Measurements from ENCODE around the gene DIP2C.
"Not testable (repeated sequence)": the region's sequence is repeated elsewhere in the genome, so short reads cannot be mapped to it uniquely, and the experiment has no call there.

Gene DIP2C

DNA sequence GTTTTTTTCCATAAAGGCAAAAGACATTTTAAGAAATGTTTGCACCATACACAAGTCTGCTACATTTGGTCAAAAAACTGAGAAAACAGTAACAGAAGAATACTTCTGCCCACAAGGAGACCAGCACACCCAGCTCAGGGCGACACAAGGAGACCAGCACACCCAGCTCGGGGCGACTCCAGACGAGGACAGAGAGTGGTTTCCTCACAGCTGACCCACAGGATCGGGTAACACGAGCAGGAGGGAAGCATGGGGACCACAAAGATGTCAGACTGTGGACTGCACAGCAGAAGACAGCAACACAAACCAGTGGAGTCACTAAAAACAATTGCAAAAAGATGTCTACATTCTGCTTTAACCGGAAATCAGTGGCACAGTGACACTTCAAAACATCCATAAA is 237.6 kb downstream of the DIP2C start:
- no peak for DNase-seq (ENCODE audit: low read depth in 2 of 2)

DNA sequence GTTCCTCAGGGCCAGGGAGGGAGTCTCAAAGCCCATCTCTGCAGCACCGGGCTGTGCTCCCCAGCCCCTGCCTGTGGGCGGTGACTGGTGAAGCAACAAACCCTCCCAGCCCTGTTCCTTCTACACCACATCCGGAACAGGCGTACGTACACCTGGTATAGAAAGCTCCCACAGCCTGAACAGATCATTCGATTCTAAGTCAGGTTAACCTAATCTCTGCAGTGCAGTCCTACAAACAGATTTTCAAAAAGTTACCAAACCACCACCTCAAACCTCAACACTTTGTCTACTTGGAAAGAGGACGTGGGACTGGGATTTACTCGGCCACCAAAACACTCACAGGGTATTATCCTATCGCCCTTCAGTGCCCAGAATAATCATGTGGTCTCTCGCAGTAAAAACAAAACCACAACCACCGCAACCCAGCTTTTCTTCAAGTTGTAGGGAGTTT is 238.4 kb downstream of the DIP2C start:
- peak; percentile 17 to 36 for DNase-seq (ENCODE audit: low read depth in 2 of 2)

DNA sequence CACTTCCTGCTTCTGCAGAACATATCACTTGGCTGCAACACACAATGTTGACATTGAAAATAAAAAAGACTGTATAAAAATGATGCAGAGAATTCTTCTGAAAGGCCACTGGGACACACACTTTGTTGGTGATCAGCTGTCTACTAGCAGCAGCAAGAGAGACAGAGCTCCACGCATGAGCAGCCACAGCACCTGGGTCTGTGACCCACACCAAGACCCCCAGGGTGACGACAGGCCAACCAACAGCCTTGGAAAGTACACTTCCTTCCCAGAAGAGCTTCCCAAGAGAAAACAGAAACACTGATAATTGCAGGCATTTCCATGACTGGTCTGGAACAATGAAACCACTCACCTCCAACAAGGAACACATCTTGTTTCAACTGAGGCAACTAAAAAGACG is 239.0 kb downstream of the DIP2C start:
- no peak for DNase-seq (ENCODE audit: low read depth in 2 of 2)

DNA sequence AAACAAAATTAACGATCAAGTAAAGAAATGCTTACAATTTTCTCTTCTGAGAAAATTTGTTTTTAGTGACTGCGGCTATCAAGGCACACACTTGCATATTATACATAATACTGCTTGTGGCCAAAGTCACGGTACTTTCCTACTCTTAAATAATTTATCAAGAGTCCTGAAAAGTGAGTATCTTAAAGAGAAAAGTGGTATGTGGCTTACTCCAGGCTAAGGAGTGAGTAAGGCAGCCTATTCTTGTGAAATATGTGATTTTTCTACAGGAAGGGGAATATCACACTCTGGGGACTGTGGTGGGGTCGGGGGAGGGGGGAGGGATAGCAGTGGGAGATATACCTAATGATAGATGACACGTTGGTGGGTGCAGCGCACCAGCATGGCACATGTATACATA is 240.1 kb downstream of the DIP2C start:
- not testable (repeated sequence) for DNase-seq (ENCODE audit: low read depth in 2 of 2)

DNA sequence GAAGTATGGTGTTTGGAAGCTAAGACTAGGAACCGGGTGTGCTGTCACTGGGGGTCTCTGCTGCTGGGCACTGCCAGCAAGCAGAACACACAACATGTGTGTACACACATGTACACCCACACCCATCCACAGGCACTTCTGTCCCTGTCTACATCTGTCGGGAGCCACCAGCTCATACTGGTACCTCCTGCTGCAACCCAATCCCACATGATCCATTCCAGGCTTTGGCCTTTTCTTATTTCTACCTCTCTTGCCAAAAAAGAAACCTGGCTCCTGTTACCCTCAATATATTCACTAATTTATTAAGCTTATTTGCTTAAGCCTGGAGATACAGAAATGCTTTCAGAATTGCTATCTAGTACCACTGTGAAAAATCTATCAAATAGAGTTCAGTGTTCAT is 246.0 kb downstream of the DIP2C start:
- DNase-seq (ENCODE audit: low read depth in 2 of 2) = no peak

DNA sequence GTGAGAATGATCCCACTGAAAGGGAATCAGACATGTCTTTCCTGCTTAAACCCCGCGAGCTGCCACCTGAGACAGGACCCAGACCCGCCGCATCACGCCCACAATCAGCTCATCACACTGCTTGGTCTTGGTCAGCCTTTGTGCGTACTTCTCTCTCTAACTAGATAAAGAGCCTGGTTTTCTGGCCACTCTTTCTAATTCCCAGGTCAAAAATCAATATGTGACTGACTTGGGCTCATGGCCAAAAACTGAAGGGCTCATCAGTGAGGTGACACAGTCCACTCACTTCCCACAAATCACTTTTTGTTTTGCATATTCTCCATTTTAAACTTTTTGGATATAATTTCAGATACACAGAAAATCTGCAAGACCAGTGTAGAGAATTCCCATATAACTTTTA is 247.3 kb downstream of the DIP2C start:
- DNase-seq (ENCODE audit: low read depth in 2 of 2) = no peak

DNA sequence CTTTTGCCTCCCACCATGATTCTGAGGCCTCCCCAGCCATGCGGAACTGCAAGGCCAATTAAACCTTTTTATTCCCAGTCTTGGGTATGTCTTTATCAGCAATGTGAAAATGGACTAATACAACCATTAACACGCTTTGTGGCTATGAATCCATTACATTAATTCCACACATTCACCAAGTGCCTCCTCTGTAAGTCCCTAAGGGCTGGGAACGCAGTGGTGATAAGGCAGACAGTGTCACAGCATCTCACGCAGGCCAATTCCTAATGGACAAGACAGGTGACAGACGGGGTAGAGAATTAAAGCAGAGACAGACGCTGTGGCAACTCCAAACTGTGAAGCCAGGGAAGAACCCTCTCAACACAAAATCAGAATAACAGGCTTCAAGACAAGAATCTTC is 247.8 kb downstream of the DIP2C start:
- no peak for DNase-seq (ENCODE audit: low read depth in 2 of 2)

DNA sequence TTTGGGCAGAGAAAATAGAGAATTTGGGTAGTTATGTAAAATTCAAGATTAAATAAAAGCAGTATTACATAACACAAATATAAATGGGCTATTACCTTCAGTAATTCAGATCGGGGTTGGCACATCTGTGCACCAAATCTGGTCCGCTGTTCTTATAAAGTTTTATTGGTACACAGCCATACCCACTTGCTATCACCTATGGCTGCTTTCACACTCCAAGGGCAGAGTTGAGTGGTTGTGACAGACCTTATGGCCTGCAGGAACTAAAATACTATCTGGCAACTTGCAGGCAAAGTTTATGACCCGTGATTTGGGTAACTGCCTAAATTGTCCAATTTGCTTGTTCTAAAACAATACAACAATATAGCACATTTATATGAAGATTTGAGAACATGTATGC is 249.3 kb downstream of the DIP2C start:
- DNase-seq (ENCODE audit: low read depth in 2 of 2) = no peak

DNA sequence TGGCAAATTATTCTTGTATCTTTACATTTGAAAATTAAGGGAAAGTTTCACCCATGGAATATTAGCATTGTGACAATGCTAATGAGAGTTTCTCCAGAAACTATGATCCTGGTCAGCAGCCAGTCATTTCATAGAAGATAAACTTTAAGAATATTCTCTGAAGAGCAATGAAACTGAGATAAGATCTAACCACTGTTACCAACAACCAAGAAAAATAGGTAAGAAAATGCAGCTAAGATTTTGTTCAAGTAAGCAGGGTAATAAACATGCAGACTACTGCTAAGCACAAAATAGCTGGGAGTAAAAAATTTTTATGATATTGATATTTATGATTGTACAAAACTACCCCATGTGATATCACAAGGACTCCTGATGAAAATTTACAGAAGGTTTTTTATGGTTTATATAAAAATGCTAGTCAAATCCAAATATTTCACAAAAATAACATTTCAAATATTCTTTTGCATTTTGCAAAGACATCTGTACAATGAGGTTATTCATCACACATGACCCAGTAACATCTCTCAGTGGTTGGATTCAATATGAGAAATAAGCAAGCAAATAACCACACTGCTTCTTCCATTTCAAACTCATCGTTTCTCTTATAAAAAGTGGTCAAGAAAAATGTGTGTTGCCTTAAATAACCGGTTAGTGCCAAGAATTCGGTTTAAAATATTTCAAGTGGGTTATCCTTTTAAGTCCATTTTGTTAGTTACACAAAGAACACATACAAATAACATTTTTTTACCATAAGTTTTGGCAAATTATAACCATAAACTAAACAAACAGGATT is 251.6 kb downstream of the DIP2C start:
- DNase-seq (ENCODE audit: low read depth in 2 of 2) = no peak

DNA sequence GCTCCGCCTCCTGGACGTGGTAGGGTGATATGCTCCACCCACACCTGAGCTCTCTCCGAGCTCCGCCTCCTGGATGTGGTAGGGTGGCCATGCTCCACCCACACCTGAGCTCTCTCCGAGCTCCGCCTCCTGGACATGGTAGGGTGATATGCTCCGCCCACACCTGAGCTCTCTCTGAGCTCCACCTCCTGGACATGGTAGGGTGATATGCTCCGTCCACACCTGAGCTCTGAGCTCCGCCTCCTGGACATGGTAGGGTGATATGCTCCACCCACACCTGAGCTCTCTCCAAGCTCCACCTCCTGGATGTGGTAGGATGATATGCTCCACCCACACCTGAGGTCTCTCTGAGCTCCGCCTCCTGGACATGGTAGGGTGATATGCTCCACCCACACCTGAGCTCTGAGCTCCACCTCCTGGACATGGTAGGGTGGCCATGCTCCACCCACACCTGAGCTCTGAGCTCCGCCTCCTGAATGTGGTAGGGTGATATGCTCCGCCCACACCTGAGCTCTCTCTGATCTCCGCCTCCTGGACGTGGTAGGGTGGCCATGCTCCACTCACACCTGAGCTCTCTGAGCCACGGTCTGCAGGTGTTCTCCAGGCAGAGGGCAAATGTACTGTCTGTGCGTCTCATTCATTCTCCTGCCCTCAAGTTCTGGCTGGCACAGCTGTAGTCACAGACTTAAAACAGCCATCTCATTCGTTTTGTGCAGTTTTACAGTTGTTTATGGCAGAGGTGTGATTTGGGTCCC is 252.4 kb downstream of the DIP2C start:
- no peak for DNase-seq (ENCODE audit: low read depth in 2 of 2)

DNA sequence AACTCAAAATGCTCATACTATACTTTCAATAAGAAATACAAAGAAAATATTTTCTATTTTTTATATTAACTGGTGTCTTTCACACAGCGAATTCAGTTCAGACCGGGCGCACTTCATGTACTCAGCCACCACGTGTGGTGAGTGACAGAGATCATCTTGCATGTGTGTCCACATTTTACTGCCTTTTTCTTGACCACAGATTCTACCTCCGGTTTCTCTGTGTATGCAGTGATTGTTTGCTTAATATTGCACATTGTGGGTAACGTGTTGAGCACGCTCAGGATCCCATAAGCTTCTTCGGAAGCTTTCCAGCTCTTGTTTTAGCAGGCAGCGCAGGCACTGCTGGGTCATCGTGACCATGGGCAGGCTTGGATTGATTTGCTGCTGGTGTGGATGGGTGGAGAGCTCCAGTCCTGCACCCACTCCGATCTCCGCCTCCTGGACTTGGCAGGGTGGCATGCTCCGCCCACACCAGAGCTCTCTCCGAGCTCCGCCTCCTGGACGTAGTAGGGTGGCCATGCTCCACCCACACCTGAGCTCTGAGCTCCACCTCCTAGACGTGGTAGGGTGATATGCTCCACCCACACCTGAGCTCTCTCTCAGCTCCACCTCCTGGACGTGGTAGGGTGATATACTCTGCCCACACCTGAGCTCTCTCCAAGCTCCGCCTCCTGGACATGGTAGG is 253.3 kb downstream of the DIP2C start:
- no peak for DNase-seq (ENCODE audit: low read depth in 2 of 2)

DNA sequence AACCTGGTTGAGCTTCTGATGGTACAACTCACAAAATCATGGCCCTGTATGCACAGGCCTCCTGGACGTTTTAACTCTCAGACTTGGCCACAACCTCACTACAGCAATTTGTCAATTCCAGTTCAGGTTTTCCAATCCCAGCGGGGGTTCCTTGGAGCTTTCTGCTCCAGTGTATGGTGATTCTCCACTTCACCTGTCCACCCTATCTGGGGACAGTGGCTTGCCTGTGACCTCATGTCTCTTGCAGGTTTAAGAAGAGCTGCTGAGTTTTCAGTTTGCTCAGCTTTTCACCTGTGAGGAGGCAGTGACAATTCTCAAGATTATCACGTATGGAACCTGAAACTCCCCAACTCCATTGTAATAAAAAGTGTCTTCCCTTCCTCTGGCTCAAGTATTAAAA is 254.1 kb downstream of the DIP2C start:
- no peak for DNase-seq (ENCODE audit: low read depth in 2 of 2)

DNA sequence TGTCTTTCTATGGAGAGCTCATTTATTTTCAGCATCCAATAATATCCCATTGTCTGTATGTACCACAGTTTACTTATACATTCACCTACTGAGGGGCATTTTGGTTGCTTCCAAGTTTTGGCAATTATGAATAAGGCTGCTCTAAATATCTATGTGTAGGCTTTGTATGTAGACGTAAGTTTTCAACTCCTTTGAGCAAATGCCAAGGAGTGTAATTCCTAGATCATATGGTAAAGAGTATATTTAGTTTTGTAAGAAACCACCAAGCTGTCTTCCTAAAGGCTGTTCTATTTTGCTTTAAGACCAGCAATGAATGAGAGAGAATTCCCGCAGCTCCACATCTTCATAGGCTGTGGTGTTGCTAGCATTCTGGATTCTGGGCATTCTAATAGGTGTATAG is 259.8 kb downstream of the DIP2C start:
- no peak for DNase-seq (ENCODE audit: low read depth in 2 of 2)

DNA sequence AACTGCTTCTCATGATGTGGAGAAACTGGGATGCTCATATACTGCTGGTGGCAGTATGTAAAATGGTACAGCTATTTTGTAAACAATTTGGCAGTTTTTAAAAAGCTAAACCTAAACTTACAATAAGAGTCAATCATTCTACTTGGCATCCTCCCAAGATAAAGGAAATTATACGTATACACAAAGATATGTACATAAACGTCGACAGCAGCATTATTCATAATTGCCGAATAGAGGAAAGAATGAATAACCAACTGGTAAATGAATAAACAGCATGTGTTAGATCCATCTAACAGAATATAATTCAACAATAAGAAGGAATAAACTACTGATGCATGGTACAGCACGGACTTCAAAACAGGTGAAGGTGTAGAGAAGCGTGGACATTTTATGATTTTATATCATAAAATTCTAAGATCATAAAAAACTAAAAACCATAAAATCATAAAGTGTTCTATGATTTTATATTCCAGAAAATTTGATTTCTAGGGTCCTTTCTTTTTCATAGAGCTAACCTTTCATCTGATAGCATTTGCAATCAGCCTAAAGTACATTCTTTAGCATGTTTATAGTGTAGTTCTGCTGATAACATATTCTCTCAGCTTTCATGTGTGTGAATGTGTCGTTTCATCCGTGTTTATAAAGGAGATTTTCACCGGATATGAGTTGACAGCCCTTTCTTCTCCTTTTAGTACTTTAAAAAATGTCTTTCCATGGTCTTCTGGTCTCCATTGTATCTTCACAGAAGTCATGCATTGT is 261.5 kb downstream of the DIP2C start:
- DNase-seq (ENCODE audit: low read depth in 2 of 2) = no peak

DNA sequence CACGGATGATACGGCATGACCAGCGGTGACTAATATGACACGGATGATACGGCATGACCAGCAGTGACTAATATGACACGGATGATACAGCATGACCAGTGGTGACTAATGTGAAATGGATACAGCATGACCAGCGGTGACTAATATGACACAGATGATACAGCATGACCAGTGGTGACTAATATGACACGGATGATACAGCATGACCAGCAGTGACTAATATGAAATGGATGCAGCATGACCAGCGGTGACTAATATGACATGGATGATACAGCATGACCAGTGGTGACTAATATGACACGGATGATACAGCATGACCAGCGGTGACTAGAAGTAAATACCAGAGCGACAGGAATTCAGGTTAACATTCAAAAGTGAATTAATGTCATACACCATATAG is 264.1 kb downstream of the DIP2C start:
- DNase-seq (ENCODE audit: low read depth in 2 of 2) = not testable (repeated sequence)

DNA sequence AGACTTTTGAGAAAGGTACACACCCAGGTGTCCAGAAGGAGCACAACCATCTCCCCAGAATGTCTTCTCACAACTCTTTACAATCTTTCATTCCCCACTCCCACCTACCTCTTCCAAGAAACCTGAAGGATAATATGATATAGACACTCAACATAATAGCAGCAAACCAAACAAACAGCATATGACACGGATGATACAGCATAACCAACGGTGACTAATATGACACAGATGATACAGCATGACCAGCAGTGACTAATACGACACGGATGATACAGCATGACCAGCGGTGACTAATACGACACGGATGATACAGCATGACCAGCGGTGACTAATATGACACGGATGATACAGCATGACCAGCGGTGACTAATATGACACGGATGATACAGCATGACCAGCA is 264.7 kb downstream of the DIP2C start:
- not testable (repeated sequence) for DNase-seq (ENCODE audit: low read depth in 2 of 2)

DNA sequence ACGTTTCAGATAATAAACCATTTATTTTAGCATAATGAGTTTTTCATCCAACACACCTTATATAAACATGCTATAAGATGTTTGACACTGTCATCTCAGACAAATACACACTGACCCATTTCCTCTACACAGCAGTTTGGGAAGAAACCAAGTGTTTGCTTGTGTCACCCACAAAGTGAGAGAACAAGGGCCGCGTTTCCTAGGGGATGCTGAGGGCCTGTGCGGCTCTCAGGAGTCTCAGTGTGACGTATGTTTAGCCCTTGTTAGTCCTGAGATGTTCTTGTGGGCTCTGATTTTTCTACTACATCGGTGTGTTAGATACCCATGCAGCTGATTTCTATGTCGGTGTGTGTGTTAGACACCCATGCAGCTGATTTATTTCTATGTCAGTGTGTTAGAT is 266.3 kb downstream of the DIP2C start:
- DNase-seq (ENCODE audit: low read depth in 2 of 2) = no peak

DNA sequence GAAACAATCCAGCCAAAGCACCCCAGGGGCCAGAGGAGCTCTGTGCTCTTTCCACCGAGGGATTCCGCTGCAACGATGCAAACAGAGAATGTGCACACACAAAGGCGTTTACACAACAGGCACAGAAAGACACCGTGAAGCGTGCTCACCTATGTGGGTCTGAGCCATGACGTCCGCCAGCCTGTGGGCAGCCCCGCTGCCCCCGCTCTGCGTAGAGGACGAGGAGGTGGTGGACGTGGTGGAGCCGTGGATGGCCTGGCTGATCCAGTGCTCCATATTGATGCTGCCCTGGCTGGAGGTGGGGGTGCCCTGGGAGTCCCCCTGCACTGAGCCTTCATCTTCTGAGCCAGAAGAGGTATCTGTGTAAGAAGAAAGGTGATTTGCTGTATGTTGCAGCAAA is 266.8 kb downstream of the DIP2C start:
- DNase-seq (ENCODE audit: low read depth in 2 of 2) = no peak

DNA sequence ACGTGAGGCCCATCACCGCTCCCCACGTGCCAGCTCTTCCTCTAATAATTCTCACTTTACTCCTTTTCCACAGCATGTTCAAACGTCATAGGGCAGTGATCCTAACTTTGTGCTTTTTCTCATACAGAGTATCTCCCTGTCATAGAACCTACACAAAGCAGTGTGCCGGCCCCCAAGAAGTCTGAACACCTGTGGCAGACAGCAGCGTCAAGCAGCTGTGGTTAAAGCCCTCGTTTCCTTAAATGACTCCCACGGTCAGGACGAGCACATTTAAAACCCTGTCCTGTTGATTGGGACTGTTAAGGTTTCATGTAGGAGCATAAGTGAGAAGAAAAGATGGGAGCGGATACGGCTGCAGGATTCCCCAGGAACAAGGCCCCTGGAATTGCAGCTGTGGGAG is 267.2 kb downstream of the DIP2C start:
- no peak for DNase-seq (ENCODE audit: low read depth in 2 of 2)

DNA sequence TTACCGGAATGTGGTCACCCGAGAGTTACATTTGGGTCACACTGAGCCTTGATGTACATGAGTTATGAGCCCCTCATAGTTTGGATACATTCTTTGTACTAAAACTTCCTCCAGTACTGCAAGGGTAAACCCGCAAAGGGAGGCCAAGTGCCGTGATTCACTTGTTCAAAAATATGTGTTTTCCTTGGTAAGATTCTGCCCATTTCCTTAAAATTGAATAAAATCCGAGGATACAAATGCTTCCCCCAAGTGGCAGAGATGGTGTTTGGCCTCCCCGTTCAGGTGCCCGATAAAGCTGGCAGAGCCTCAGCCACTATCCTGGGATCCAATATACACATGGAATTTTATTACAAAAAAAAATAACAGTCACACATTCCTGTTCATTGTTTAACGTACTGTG is 268.3 kb downstream of the DIP2C start:
- DNase-seq (ENCODE audit: low read depth in 2 of 2) = no peak

DNA sequence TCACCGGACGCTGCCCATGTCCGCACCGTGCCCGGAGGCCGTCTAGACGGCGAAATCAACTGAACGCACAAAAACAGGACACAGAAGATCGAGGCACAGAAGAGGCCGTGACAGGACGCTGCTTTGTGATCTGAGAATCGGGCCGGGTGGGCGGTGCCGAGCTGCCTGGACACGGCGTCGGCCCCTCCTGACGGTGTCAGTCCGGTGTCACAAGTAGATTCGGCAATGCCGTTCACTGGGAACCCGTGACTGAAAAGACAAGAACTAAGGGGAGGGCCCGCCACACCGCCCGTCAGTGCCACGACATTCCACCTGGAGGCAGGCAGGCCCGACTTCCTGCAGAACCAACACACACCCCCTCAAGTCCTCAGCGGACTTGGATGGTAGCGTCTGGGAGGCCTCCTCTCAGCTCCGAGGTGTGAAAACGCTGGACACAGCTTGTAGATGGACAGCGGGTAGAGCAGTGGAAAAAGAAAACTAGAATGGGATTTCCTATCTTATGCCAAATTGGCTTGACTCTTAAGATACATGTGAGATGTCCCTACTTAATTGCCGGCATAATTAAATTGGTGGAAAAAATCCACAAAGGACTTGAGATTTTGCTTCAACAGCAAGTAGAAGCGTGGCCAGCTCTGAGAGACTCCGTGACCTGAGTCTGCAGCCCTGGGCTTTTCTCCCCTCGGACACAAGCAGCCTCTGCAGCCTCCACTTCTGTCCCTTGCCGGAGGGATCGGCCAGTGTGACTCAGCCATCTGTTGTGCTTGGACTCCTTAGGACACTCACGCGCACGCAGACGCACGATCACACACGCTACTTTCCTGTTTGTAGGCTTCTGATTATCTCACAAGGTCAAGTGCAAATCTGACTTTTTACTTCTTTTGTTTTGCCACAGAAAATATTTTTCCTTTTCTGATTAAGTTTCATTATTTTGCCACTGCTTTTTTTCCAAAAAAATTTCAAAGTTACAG is 269.0 kb downstream of the DIP2C start:
- DNase-seq (ENCODE audit: low read depth in 2 of 2) = no peak

Measured in stimulated activated CD4-positive, alpha-beta T cell treated with anti-CD3 and anti-CD28 coated beads, Interleukin-4, amount 100 ng/mL, for 48 hours (primary cell).